B cell (primary cell): Measurements from ENCODE around the gene NPFFR1. TPM values are rescaled to one million over a fixed set of nuclear protein-coding genes. Genes with fewer than 3 reads are reported as not detected.
A peak's percentile ranks its signal among the peaks of the same experiment; 100 is the strongest.

Source experiments
- ATAC-seq: fragments of 200-7000 bp; cut with Tn5 transposase; one replicate; pipeline ENCODE4 v1.10.0; 2021; ENCODE audit warnings: low read depth, mild to moderate bottlenecking, moderate number of reproducible peaks, moderate library complexity
- CTCF ChIA-PET: fragments of 350-600 bp; sonication (Branson Sonifier 250); formaldehyde crosslinking; loops from one replicate; lab custom pipeline; 2021; ENCODE audit warnings: antibody characterized with exemption, inconsistent platforms; lab: Charles Lee
- POLR2A ChIA-PET: fragments of 350-600 bp; sonication (Branson Sonifier 250); formaldehyde crosslinking; loops from one replicate; lab custom pipeline; 2021; ENCODE audit warnings: antibody characterized with exemption; lab: Charles Lee
- DNase-seq: peaks from one replicate; pipeline ENCODE4 v3.0.0; 2013
- H2AFZ ChIP-seq: 2 replicates; pipeline ENCODE4 v1.6.1; 2012; ENCODE audit warnings: mild to moderate bottlenecking, low read depth, low read length; ENCODE audit not compliant: insufficient read depth, poor library complexity, severe bottlenecking
- H3K27ac ChIP-seq, 2 donors: 1 replicate in 1 of 2; 2 replicates in 1 of 2; pipeline ENCODE4 v1.5.1; 2012 to 2013; ENCODE audit warnings: low read length in 2 of 2, mild to moderate bottlenecking in 2 of 2, moderate library complexity in 1 of 2
- H3K27me3 ChIP-seq, 4 experiments: fragments of 200-600 bp in 1 of 4; sonication (generic) in 1 of 4; replicated peaks in 1 of 4; 1 replicate in 2 of 4; 2 replicates in 2 of 4; pipeline versions ENCODE4 v1.6.1 to v1.7.0; 2013 to 2016; ENCODE audit warnings: low read length in 3 of 4, mild to moderate bottlenecking in 2 of 4, mixed read lengths in 1 of 4, moderate library complexity in 1 of 4; ENCODE audit not compliant: insufficient read depth in 4 of 4, control insufficient read depth in 3 of 4; ENCODE audit errors: control extremely low read depth in 1 of 4
- H3K36me3 ChIP-seq, 2 experiments: replicated peaks in 1 of 2; 1 replicate in 1 of 2; 2 replicates in 1 of 2; pipeline versions ENCODE4 v1.6.1 to v1.7.1; 2013; ENCODE audit warnings: low read length in 1 of 2; ENCODE audit not compliant: insufficient read depth in 2 of 2, control insufficient read depth in 1 of 2; ENCODE audit errors: control extremely low read depth in 1 of 2, extremely low read depth in 1 of 2
- H3K4me1 ChIP-seq, 2 donors: fragments of 200-600 bp in 1 of 2; sonication (generic) in 1 of 2; 1 replicate in 1 of 2; 2 replicates in 1 of 2; pipeline versions ENCODE4 v1.5.1 to v1.6.1; 2013 to 2017; ENCODE audit warnings: low read length in 2 of 2; ENCODE audit not compliant: control insufficient read depth in 2 of 2, insufficient read depth in 2 of 2
- H3K4me2 ChIP-seq: replicated peaks from 2 replicates; pipeline ENCODE3; 2012; ENCODE audit warnings: mild to moderate bottlenecking, low read depth, low read length; ENCODE audit not compliant: poor library complexity, severe bottlenecking
- H3K4me3 ChIP-seq, 5 experiments: fragments of 200-600 bp in 1 of 5; sonication (generic) in 1 of 5; 1 replicate in 3 of 5; 2 replicates in 2 of 5; pipeline versions ENCODE4 v1.5.1 to v1.7.0; 2011 to 2016; ENCODE audit warnings: low read length in 4 of 5, mild to moderate bottlenecking in 4 of 5, low read depth in 2 of 5, control low read depth in 1 of 5, moderate library complexity in 1 of 5; ENCODE audit not compliant: insufficient read depth in 1 of 5; ENCODE audit errors: control extremely low read depth in 1 of 5, extremely low read depth in 1 of 5
- H3K79me2 ChIP-seq: fragments of 200-600 bp; sonication (generic); one replicate; pipeline ENCODE4 v1.6.0; 2016; ENCODE audit warnings: low read length; ENCODE audit not compliant: control insufficient read depth, insufficient read depth
- H3K9ac ChIP-seq: fragments of 200-600 bp; sonication (generic); 2 replicates; pipeline ENCODE4 v1.6.1; 2017; ENCODE audit warnings: mild to moderate bottlenecking, low read length, moderate library complexity
- H3K9me3 ChIP-seq, 3 donors: one replicate each; pipeline versions ENCODE4 v1.6.1 to v1.7.1; 2013; ENCODE audit warnings: low read length in 2 of 3; ENCODE audit not compliant: control insufficient read depth in 2 of 3, insufficient read depth in 1 of 3; ENCODE audit errors: control extremely low read depth in 1 of 3
- H4K20me1 ChIP-seq: 2 replicates; pipeline ENCODE4 v1.6.0; 2012; ENCODE audit warnings: mild to moderate bottlenecking, low read length; ENCODE audit not compliant: insufficient read depth, control insufficient read depth, poor library complexity, severe bottlenecking
- H3K27ac Mint-ChIP-seq: one replicate; pipeline ENCODE4 v1.8.0; 2021; ENCODE audit warnings: mixed read lengths
- H3K27me3 Mint-ChIP-seq: one replicate; pipeline ENCODE4 v1.8.0; 2021; ENCODE audit warnings: mixed read lengths
- H3K4me1 Mint-ChIP-seq: one replicate; pipeline ENCODE4 v1.8.0; 2021; ENCODE audit warnings: mixed read lengths
- H3K4me3 Mint-ChIP-seq: one replicate; pipeline ENCODE4 v1.8.0; 2021; ENCODE audit warnings: mixed read lengths
- H3K9me3 Mint-ChIP-seq: one replicate; pipeline ENCODE4 v1.8.0; 2022; ENCODE audit warnings: mixed read lengths; ENCODE audit not compliant: insufficient read depth
- EZH2 ChIP-seq: IDR thresholded peaks from 2 replicates; pipeline ENCODE4 v1.6.1; 2012; ENCODE audit warnings: borderline replicate concordance, low read depth, mild to moderate bottlenecking, moderate library complexity, low read length; ENCODE audit not compliant: insufficient read depth, poor library complexity, severe bottlenecking
- WGBS: methylation state at CpG from one replicate; pipeline ENCODE4 v1.1.5; 2013; ENCODE audit warnings: missing lambda C conversion rate; ENCODE audit not compliant: insufficient coverage; 5-methylcytosine and 5-hydroxymethylcytosine counted together
- intact Hi-C: fragments of 100-400 bp; cut with micrococcal nuclease; formaldehyde crosslinking; loops from one replicate; pipeline ENCODE4 v1.10.0; 2022
- polyA plus RNA-seq: library from polyadenylated mRNA; depleted of rRNA; stranded (reverse); fragments of >200 nt; gene quantifications from 2 replicates; pipeline ENCODE4 v1.2.3, GENCODE V29; 2012
- total RNA-seq, 2 donors: library from RNA; stranded (reverse); fragments of 120-200 nt in 1 of 2; gene quantifications; 1 replicate in 1 of 2; 2 replicates in 1 of 2; pipeline versions ENCODE4 v1.2.3 to v1.2.4, GENCODE V29; 2013 to 2022
- TF ChIP-seq, protein P1 (sequence below): fragments of 200-600 bp; IDR thresholded peaks from one replicate; pipeline ENCODE4 v1.8.0; 2022; ENCODE audit warnings: antibody characterized with exemption, mild to moderate bottlenecking

Gene NPFFR1
- total and polyA plus RNA-seq, 2 donors (not counting 1 experiment from before 2014, with no cell fraction given), result not detected

- TF ChIP-seq, protein P1, sequence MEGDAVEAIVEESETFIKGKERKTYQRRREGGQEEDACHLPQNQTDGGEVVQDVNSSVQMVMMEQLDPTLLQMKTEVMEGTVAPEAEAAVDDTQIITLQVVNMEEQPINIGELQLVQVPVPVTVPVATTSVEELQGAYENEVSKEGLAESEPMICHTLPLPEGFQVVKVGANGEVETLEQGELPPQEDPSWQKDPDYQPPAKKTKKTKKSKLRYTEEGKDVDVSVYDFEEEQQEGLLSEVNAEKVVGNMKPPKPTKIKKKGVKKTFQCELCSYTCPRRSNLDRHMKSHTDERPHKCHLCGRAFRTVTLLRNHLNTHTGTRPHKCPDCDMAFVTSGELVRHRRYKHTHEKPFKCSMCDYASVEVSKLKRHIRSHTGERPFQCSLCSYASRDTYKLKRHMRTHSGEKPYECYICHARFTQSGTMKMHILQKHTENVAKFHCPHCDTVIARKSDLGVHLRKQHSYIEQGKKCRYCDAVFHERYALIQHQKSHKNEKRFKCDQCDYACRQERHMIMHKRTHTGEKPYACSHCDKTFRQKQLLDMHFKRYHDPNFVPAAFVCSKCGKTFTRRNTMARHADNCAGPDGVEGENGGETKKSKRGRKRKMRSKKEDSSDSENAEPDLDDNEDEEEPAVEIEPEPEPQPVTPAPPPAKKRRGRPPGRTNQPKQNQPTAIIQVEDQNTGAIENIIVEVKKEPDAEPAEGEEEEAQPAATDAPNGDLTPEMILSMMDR, result no peak
- TF ChIP-seq EZH2, result no peak
- CTCF ChIA-PET, result interaction anchor here (0.9 to 1.7 kb wide), 3 partner anchors 12 to 31 kb away, joined by 3 to 6 read pairs (median 3); no protein-coding TSS in a partner anchor
- POLR2A ChIA-PET, result no interaction called here
Observed at GRCh38 chr10:70333268-70333667, 49.5 kb upstream of the NPFFR1 start.

DNA sequence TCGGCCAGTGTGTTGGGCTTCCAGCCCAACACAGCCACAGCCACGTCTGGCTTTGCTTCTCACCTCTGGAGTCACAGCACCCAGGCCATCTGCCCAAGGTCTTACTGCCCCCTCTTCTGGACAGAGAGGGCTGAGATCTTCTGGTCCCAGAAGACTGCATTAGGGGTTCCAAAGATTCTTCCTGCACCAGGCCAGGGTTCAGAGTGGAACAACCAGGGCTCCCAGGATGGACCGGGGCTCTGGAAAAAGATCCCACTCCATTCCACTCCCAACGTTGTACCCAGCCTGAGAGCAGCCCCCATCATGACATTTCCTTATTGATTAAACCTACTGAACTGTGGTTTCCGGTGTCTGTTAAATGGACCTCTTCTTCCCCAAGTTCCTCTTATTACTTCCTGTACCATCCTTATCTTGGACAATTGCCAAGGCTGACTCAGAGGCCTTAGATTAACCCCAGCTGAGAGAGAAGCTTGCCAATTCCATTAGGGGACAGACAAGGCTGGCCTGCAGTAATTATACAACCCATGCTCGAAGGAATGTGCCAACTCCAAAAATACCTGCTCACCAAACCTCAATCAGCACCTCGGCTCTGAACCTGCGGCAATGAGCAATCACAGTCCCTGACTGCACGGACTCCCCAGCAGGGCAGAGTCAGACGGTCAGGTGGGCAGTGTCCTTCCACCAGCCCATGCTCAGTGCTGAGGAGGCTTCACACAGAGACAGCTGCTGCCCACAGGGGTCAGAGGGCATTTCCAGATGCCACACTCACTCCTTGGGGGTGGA, 47.9 kb upstream of the NPFFR1 start:
- ChIA-PET POLR2A (interaction anchor here (1.0 kb wide), 1 partner anchor 24 kb away, joined by 3 read pairs; no protein-coding TSS in a partner anchor), CTCF (interaction anchor here (1.0 to 1.3 kb wide), 3 partner anchors 33 to 216 kb away, joined by 3 to 6 read pairs (median 4); no protein-coding TSS in a partner anchor)
- Histone ChIP-seq H3K36me3 (no peaks in the 10 kb centered on the region), H3K9me3 (peaks cover 0 to 17% (median 3%) of the 10 kb centered on the region in 3 donors), H3K9ac (no peak overlapping the region), H3K4me2 (peak overlapping the region; percentile 60), H3K4me3 (peak overlapping the region in 1 of 5 experiments; percentile 33), H4K20me1 (no peaks in the 10 kb centered on the region), H3K27me3 (peaks cover 0 to 57% (median 21%) of the 10 kb centered on the region in 4 experiments), H2AFZ (no peak overlapping the region), H3K79me2 (no peaks in the 10 kb centered on the region), H3K27ac (no peak overlapping the region), H3K4me1 (peaks cover 24% of the 10 kb centered on the region in 2 donors)
- Mint-ChIP-seq H3K4me3 (peak overlapping the region; percentile 63), H3K27me3 (peaks cover 53% of the 10 kb centered on the region), H3K4me1 (peaks cover 29% of the 10 kb centered on the region), H3K27ac (peak overlapping the region; percentile 70), H3K9me3 (no peaks in the 10 kb centered on the region)
- peak; percentile 88 for ATAC-seq
- DNase-seq, result peak; percentile 83
- intact Hi-C loops, result loop anchor here (1.0 to 2.0 kb wide), 2 partner anchors 23 to 98 kb away; partner anchors contain the start of gene PPA1
- WGBS, result 24% methylated on average over 10 of the region's 10 CpGs
- TF ChIP-seq, protein P1, result no peak
- TF ChIP-seq EZH2, result no peak

More at GRCh38 chr10:70333268-70333667, 49.5 kb upstream of the NPFFR1 start:
- Mint-ChIP-seq H3K27ac (no peak overlapping the region), H3K4me1 (peaks cover 30% of the 10 kb centered on the region), H3K4me3 (no peak overlapping the region), H3K27me3 (peaks cover 49% of the 10 kb centered on the region), H3K9me3 (no peaks in the 10 kb centered on the region)
- Histone ChIP-seq H3K4me1 (peaks cover 24 to 25% of the 10 kb centered on the region in 2 donors), H3K79me2 (no peaks in the 10 kb centered on the region), H3K27ac (no peak overlapping the region), H3K9ac (no peak overlapping the region), H3K4me3 (no peak overlapping the region), H2AFZ (no peak overlapping the region), H3K4me2 (no peak overlapping the region), H3K36me3 (no peaks in the 10 kb centered on the region), H3K27me3 (peaks cover 0 to 63% (median 21%) of the 10 kb centered on the region in 4 experiments), H4K20me1 (no peaks in the 10 kb centered on the region), H3K9me3 (peaks cover 0 to 17% (median 3%) of the 10 kb centered on the region in 3 donors)
- intact Hi-C loops, result no loop called here
- ATAC-seq, result no peak
- 89% methylated on average over 1 of the region's 2 CpGs for WGBS
- no peak for DNase-seq
